Body of pancreas (tissue), 4 donors: Measurements from ENCODE around the gene ASAP2. TPM values are rescaled to one million over a fixed set of nuclear protein-coding genes. Genes with fewer than 3 reads are reported as not detected.

Source experiments
- ATAC-seq: fragments of 150-250 bp; one replicate; pipeline ENCODE4 v1.9.1; 2016
- DNase-seq, 4 donors: peaks; one replicate each; pipeline ENCODE4 v3.0.0-alpha.2; 2019
- H3K27ac ChIP-seq, 4 donors: fragments of 200-600 bp; sonication (generic); 1 replicate in 3 of 4; 2 replicates in 1 of 4; pipeline versions ENCODE4 v1.5.1 to v1.6.1; 2016 to 2019; ENCODE audit warnings: mild to moderate bottlenecking in 1 of 4, mixed read lengths in 1 of 4, moderate library complexity in 1 of 4
- H3K27me3 ChIP-seq, 2 donors: fragments of 200-600 bp; sonication (generic); one replicate each; pipeline ENCODE4 v1.6.0; 2016; ENCODE audit warnings: mild to moderate bottlenecking in 1 of 2
- H3K36me3 ChIP-seq, 2 donors: fragments of 200-600 bp; sonication (generic); replicated peaks in 1 of 2; 2 replicates each; pipeline ENCODE4 v1.5.1; 2016; ENCODE audit warnings: low read depth in 2 of 2; ENCODE audit not compliant: insufficient read depth in 1 of 2
- H3K4me1 ChIP-seq: fragments of 200-600 bp; sonication (generic); one replicate; pipeline ENCODE4 v1.6.0; 2016
- H3K4me3 ChIP-seq, 2 donors: fragments of 200-600 bp; sonication (generic); 1 replicate in 1 of 2; 2 replicates in 1 of 2; pipeline ENCODE4 v1.5.1; 2016 to 2019
- H3K9me3 ChIP-seq, 3 donors: fragments of 200-600 bp; sonication (generic); 1 replicate in 2 of 3; 2 replicates in 1 of 3; pipeline ENCODE4 v1.5.1; 2016
- POLR2A ChIP-seq, 3 donors: fragments of 450-650 bp; IDR thresholded peaks; one replicate each; pipeline ENCODE4 v1.6.1; 2016; ENCODE audit warnings: antibody characterized with exemption in 3 of 3, mild to moderate bottlenecking in 2 of 3
- WGBS, 2 donors: methylation state at CpG; one replicate each; pipeline ENCODE4 v1.1.5; 2017; 5-methylcytosine and 5-hydroxymethylcytosine counted together
- intact Hi-C: fragments of 100-400 bp; cut with DNase I; formaldehyde crosslinking; loops from one replicate; pipeline ENCODE4 v1.15.1; 2023
- total RNA-seq, 2 donors: library from RNA; depleted of rRNA; stranded (reverse); fragments of >200 nt; gene quantifications; one replicate each; pipeline ENCODE4 v1.1.0, GENCODE V29; 2016
- TF ChIP-seq, protein P1 (sequence below), 7 experiments: fragments of 450-650 bp in 4 of 7; fragments of 200-600 bp in 3 of 7; sonication (generic) in 3 of 7; IDR thresholded peaks; one replicate each; pipeline ENCODE4 v1.5.1; 2016 to 2019; ENCODE audit warnings: antibody characterized with exemption in 7 of 7

ASAP2 gene
- total RNA-seq, 2 donors from 2014 or later, result 12.5 to 23.7 TPM

- 79 to 80% methylated on average over 3 of the region's 3 CpGs for WGBS, 2 donors
- intact Hi-C loops, result no loop called here
- no peak for DNase-seq
- TF ChIP-seq POLR2A (IDR thresholded peaks at IDR 0.05), result no peak
- TF ChIP-seq, protein P1, sequence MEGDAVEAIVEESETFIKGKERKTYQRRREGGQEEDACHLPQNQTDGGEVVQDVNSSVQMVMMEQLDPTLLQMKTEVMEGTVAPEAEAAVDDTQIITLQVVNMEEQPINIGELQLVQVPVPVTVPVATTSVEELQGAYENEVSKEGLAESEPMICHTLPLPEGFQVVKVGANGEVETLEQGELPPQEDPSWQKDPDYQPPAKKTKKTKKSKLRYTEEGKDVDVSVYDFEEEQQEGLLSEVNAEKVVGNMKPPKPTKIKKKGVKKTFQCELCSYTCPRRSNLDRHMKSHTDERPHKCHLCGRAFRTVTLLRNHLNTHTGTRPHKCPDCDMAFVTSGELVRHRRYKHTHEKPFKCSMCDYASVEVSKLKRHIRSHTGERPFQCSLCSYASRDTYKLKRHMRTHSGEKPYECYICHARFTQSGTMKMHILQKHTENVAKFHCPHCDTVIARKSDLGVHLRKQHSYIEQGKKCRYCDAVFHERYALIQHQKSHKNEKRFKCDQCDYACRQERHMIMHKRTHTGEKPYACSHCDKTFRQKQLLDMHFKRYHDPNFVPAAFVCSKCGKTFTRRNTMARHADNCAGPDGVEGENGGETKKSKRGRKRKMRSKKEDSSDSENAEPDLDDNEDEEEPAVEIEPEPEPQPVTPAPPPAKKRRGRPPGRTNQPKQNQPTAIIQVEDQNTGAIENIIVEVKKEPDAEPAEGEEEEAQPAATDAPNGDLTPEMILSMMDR (IDR thresholded peaks at IDR 0.05), result no peak
- H3K9me3 ChIP-seq, result no peaks in the 10 kb centered on the region
- no peaks in the 10 kb centered on the region for H3K27me3 ChIP-seq
- no peak overlapping the region for H3K27ac ChIP-seq
- H3K4me3 ChIP-seq, result no peak overlapping the region
- ATAC-seq, result no peak
- no peaks in the 10 kb centered on the region for H3K36me3 ChIP-seq
- peaks cover 10% of the 10 kb centered on the region for H3K4me1 ChIP-seq
Observed at GRCh38 chr2:9417725-9418124, 211.1 kb downstream of the ASAP2 start.

- no peak for TF ChIP-seq POLR2A (IDR thresholded peaks at IDR 0.05)
- TF ChIP-seq, protein P1 (IDR thresholded peaks at IDR 0.05), result no peak
- H3K4me3 ChIP-seq, result no peak overlapping the region
- intact Hi-C loops, result no loop called here
- 92 to 96% methylated on average over 4 of the region's 4 CpGs for WGBS, 2 donors
- no peaks in the 10 kb centered on the region for H3K36me3 ChIP-seq
- no peak overlapping the region for H3K27ac ChIP-seq
- H3K9me3 ChIP-seq, result no peaks in the 10 kb centered on the region
- no peak for DNase-seq
- H3K4me1 ChIP-seq, result peaks cover 10% of the 10 kb centered on the region
- ATAC-seq, result no peak
- no peaks in the 10 kb centered on the region for H3K27me3 ChIP-seq
Observed at GRCh38 chr2:9418746-9419145, 212.1 kb downstream of the ASAP2 start.

DNA sequence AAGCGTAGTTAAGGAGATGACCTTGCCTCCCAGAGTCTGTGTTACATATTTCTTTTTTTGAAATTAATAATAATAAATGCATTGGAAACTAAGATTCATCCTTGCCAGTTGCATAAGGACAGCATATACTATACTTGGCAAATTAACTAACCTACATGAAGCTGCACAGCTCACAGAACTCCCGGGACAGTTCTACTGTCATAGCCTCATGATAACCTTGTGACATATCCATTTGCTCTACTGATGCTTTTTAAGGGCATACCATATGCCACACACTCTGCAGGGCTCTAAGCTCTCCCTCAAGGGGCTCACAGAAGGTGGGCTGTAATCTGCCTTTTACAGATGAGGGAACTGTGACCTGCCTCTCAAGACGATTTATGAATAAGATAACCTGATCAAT lies 212.9 kb downstream of the ASAP2 start:
- Histone ChIP-seq H3K27me3 (no peaks in the 10 kb centered on the region), H3K27ac (no peak overlapping the region), H3K9me3 (no peaks in the 10 kb centered on the region), H3K36me3 (no peaks in the 10 kb centered on the region), H3K4me1 (peaks cover 14% of the 10 kb centered on the region), H3K4me3 (no peak overlapping the region)
- DNase-seq, result no peak
- 81% methylated on average over 3 of the region's 3 CpGs for WGBS, 2 donors
- ATAC-seq, result no peak
- TF ChIP-seq POLR2A (IDR thresholded peaks at IDR 0.05), result no peak
- TF ChIP-seq, protein P1 (IDR thresholded peaks at IDR 0.05), result no peak
- intact Hi-C loops, result no loop called here

DNA sequence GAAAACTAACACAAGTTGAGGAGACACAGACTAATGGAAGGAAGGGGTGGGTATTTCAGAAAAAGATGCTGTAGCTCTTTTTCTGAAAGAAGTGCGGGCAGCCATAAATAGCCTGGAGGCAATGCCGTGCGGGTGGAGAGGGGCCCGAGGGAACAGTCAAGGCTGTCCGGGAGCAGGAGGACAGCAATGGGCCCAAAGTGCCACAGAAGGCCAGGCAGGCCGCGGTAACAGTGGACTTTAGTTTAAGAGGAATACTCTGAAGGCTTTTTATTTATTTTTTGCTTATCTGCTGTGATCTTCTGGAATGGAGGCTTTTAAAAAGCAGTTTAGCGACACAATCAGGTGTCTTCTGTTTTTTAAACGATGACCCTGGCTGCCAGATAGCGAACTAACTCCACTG lies 213.9 kb downstream of the ASAP2 start:
- DNase-seq, result no peak
- Histone ChIP-seq H3K9me3 (no peaks in the 10 kb centered on the region), H3K27ac (no peak overlapping the region), H3K4me3 (no peak overlapping the region), H3K27me3 (no peaks in the 10 kb centered on the region), H3K36me3 (no peaks in the 10 kb centered on the region), H3K4me1 (peaks cover 19% of the 10 kb centered on the region)
- intact Hi-C loops, result loop anchor here (5.0 kb wide), 1 partner anchor 278 kb away; no protein-coding TSS in a partner anchor
- TF ChIP-seq POLR2A (IDR thresholded peaks at IDR 0.05), result no peak
- TF ChIP-seq, protein P1 (IDR thresholded peaks at IDR 0.05), result no peak
- WGBS, 2 donors, result 87 to 88% methylated on average over 10 of the region's 10 CpGs
- no peak for ATAC-seq
